Vagina (tissue), 2 donors: Measurements from ENCODE around the gene ZNF519. TPM values are rescaled to one million over a fixed set of nuclear protein-coding genes. Genes with fewer than 3 reads are reported as not detected.

Source experiments
- DNase-seq, 2 donors: peaks; one replicate each; pipeline ENCODE4 v3.0.0-alpha.2; 2017; ENCODE audit errors: extremely low spot score in 2 of 2
- H3K27ac ChIP-seq: fragments of 200-600 bp; sonication (generic); one replicate; pipeline ENCODE4 v1.5.1; 2019
- H3K27me3 ChIP-seq: fragments of 200-600 bp; sonication (generic); one replicate; pipeline ENCODE4 v1.5.1; 2019
- H3K36me3 ChIP-seq, 2 donors: fragments of 200-600 bp; sonication (generic); one replicate each; pipeline ENCODE4 v1.5.1; 2017 to 2019
- H3K4me1 ChIP-seq: fragments of 200-600 bp; sonication (generic); one replicate; pipeline ENCODE4 v1.5.1; 2019
- H3K4me3 ChIP-seq, 2 donors: fragments of 200-600 bp; sonication (generic); 1 replicate in 1 of 2; 2 replicates in 1 of 2; pipeline ENCODE4 v1.5.1; 2016 to 2019
- H3K9me3 ChIP-seq: fragments of 200-600 bp; sonication (generic); one replicate; pipeline ENCODE4 v1.5.1; 2019
- CTCF ChIP-seq, 3 experiments: fragments of 450-650 bp in 2 of 3; fragments of 200-600 bp in 1 of 3; sonication (generic) in 1 of 3; IDR thresholded peaks; one replicate each; pipeline ENCODE4 v1.5.1; 2017 to 2019; ENCODE audit warnings: antibody characterized with exemption in 3 of 3, mild to moderate bottlenecking in 2 of 3, moderate library complexity in 2 of 3
- POLR2A ChIP-seq, 2 donors: fragments of 450-650 bp; IDR thresholded peaks; one replicate each; pipeline ENCODE4 v1.6.1; 2017; ENCODE audit warnings: antibody characterized with exemption in 2 of 2, mild to moderate bottlenecking in 2 of 2, moderate library complexity in 2 of 2
- POLR2AphosphoS5 ChIP-seq, 2 donors: sonication (generic); formaldehyde crosslinking; IDR thresholded peaks; one replicate each; pipeline ENCODE4 v1.9.0; 2017; ENCODE audit warnings: antibody characterized with exemption in 2 of 2, mild to moderate bottlenecking in 2 of 2, low read depth in 1 of 2; ENCODE audit not compliant: insufficient read depth in 1 of 2
- intact Hi-C: fragments of 100-400 bp; cut with DNase I; formaldehyde crosslinking; loops from one replicate; pipeline ENCODE4 v1.15.1; 2023
- total RNA-seq: library from RNA; depleted of rRNA; stranded (reverse); fragments of >200 nt; gene quantifications from one replicate; pipeline ENCODE4 v1.2.3, GENCODE V29; 2016

ZNF519 gene
- total RNA-seq, 1 donor from 2014 or later = 5.6 TPM

GRCh38 chr18:14092625-14093306 is 39.5 kb downstream of the ZNF519 start:
- H3K27me3 ChIP-seq = no peaks in the 10 kb centered on the region
- DNase-seq = no peak

GRCh38 chr18:14089781-14090180 is 42.5 kb downstream of the ZNF519 start:
- intact Hi-C loops = no loop called here
- TF ChIP-seq POLR2AphosphoS5 (IDR thresholded peaks at IDR 0.05; ENCODE audit: insufficient read depth in 1 of 2, low read depth in 1 of 2) (no peak), CTCF (IDR thresholded peaks at IDR 0.05) (no peak)
- Histone ChIP-seq H3K27me3 (no peaks in the 10 kb centered on the region), H3K4me3 (no peak overlapping the region), H3K9me3 (no peaks in the 10 kb centered on the region), H3K27ac (no peak overlapping the region), H3K4me1 (no peaks in the 10 kb centered on the region), H3K36me3 (no peaks in the 10 kb centered on the region)
- no peak for DNase-seq

More at GRCh38 chr18:14092625-14093306, 39.5 kb downstream of the ZNF519 start:
- no peaks in the 10 kb centered on the region for H3K36me3 ChIP-seq
- H3K27ac ChIP-seq = no peak overlapping the region
- H3K4me3 ChIP-seq = no peak overlapping the region
- H3K4me1 ChIP-seq = no peaks in the 10 kb centered on the region
- TF ChIP-seq POLR2AphosphoS5 (IDR thresholded peaks at IDR 0.05; ENCODE audit: insufficient read depth in 1 of 2, low read depth in 1 of 2) (no peak), CTCF (IDR thresholded peaks at IDR 0.05) (no peak), POLR2A (IDR thresholded peaks at IDR 0.05) (no peak)
- no peaks in the 10 kb centered on the region for H3K9me3 ChIP-seq
- intact Hi-C loops = no loop called here

- Histone ChIP-seq H3K4me3 (no peak overlapping the region), H3K4me1 (no peaks in the 10 kb centered on the region), H3K27me3 (no peaks in the 10 kb centered on the region), H3K36me3 (no peaks in the 10 kb centered on the region), H3K9me3 (no peaks in the 10 kb centered on the region), H3K27ac (no peak overlapping the region)
- intact Hi-C loops = no loop called here
- DNase-seq = no peak
- TF ChIP-seq POLR2A (IDR thresholded peaks at IDR 0.05) = no peak
- TF ChIP-seq POLR2AphosphoS5 (IDR thresholded peaks at IDR 0.05; ENCODE audit: insufficient read depth in 1 of 2, low read depth in 1 of 2) = no peak
- no peak for TF ChIP-seq CTCF (IDR thresholded peaks at IDR 0.05)
Measured at GRCh38 chr18:14089191-14089590, 43.0 kb downstream of the ZNF519 start.

GRCh38 chr18:14086458-14087231 is 45.6 kb downstream of the ZNF519 start:
- Histone ChIP-seq H3K27me3 (no peaks in the 10 kb centered on the region), H3K9me3 (no peaks in the 10 kb centered on the region), H3K27ac (no peak overlapping the region), H3K36me3 (no peaks in the 10 kb centered on the region), H3K4me3 (no peak overlapping the region), H3K4me1 (no peaks in the 10 kb centered on the region)
- DNase-seq = no peak
- intact Hi-C loops = no loop called here
- no peak for TF ChIP-seq POLR2AphosphoS5 (IDR thresholded peaks at IDR 0.05; ENCODE audit: insufficient read depth in 1 of 2, low read depth in 1 of 2)
- TF ChIP-seq POLR2A (IDR thresholded peaks at IDR 0.05) = no peak
- TF ChIP-seq CTCF (IDR thresholded peaks at IDR 0.05) = no peak
